HepG2 (cell line): Measurements from ENCODE around the gene TYROBP.

Experiments used
- ARHGAP35 ChIP-seq: sonication (generic); formaldehyde crosslinking; IDR thresholded peaks from 2 replicates; pipeline ENCODE4 v1.9.0; 2022; ENCODE audit warnings: mild to moderate bottlenecking, inconsistent platforms, moderate library complexity, missing genetic modification reagents, borderline replicate concordance
- ASH2L ChIP-seq: fragments of 300-600, 200-600 bp; sonication (generic); IDR thresholded peaks from 2 replicates; pipeline ENCODE4 v1.7.0; 2017; ENCODE audit warnings: low read depth, mild to moderate bottlenecking, moderate library complexity, mixed read lengths, low read length; ENCODE audit not compliant: insufficient read length
- EZH2 ChIP-seq: conservative IDR thresholded peaks from 2 replicates; pipeline ENCODE4 v1.6.1; 2012; ENCODE audit warnings: mild to moderate bottlenecking, low read depth, low read length, moderate library complexity
- FOXM1 ChIP-seq: sonication (generic); formaldehyde crosslinking; IDR thresholded peaks from 2 replicates; pipeline ENCODE4 v1.5.0; 2020; ENCODE audit warnings: missing genetic modification reagents
- KAT2B ChIP-seq: fragments of 150-350 bp; IDR thresholded peaks from 2 replicates; pipeline ENCODE4 v1.6.1; 2014; ENCODE audit warnings: low read depth, low read length, borderline replicate concordance
- LRRFIP1 ChIP-seq: sonication (generic); formaldehyde crosslinking; conservative IDR thresholded peaks from 2 replicates; pipeline ENCODE4 v1.4.0; 2020; ENCODE audit warnings: missing genetic modification reagents
- PHF21A ChIP-seq: sonication (generic); formaldehyde crosslinking; IDR thresholded peaks from 2 replicates; pipeline ENCODE4 v1.5.0; 2020; ENCODE audit warnings: mild to moderate bottlenecking, missing genetic modification reagents
- PRPF4 ChIP-seq: fragments of 200-400 bp; formaldehyde crosslinking; IDR thresholded peaks from 2 replicates; pipeline ENCODE4 v1.6.1; 2016; ENCODE audit warnings: low read length, low read depth; ENCODE audit not compliant: poor library complexity, severe bottlenecking
- SRF ChIP-seq: IDR thresholded peaks from 2 replicates; pipeline ENCODE4 v1.6.1; 2011; ENCODE audit warnings: mild to moderate bottlenecking, low read depth, low read length, moderate library complexity
- STAT6 ChIP-seq: sonication (generic); formaldehyde crosslinking; IDR thresholded peaks from 2 replicates; pipeline ENCODE4 v1.4.0; 2020; ENCODE audit warnings: missing genetic modification reagents, mild to moderate bottlenecking, borderline replicate concordance

- TF ChIP-seq PHF21A (CRISPR knock-in tag) (no peak), ASH2L (no peak), KAT2B (no peak), PRPF4 (no peak), ARHGAP35 (CRISPR knock-in tag) (no peak), LRRFIP1 (no peak), FOXM1 (CRISPR knock-in tag) (no peak), STAT6 (no peak), EZH2 (no peak), SRF (no peak)
Measured at GRCh38 chr19:35895911-35896642, 12.0 kb downstream of the TYROBP start.
